ENCODE results near the gene PRKAR1B.

DNA sequence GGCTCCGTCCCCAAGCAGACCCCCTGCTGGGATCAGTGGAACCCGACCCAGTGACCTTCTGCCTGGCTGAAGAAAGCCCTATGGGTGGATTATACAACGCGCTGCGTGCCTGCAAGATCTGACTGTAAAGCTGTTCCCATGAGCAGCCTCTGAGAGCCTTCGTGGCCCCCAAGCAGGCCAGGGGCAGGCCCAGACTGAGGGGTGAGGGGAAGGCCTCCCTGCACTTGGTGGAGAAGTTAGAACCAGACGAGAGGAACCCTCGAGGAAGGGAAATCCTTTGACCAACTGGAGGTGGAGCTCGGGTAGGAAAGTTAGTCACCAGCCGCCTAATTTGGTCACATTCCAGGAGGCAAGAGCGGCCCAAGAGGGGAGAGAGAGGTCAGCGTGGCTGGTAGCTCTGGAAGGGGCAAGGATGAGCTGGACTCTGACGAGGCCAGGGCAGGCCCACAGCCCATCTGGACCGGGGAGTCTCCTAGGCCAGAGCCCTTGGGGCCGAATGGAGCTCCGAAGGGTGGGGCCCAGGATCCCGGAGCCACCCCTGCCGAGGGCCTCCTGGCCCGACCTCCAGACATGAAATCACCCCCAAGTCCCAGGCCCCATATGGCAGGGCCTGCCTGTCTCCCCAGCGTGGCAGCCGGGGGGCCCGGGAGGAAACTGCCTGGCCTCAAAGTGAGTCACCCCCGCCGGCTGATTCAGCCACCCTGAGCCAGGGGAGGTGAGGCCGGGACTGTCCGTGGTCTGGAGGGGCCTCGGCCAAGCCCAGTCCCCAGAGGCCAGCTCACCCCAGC, 184.2 kb downstream of the PRKAR1B start:
- TF ChIP-seq, protein P1, sequence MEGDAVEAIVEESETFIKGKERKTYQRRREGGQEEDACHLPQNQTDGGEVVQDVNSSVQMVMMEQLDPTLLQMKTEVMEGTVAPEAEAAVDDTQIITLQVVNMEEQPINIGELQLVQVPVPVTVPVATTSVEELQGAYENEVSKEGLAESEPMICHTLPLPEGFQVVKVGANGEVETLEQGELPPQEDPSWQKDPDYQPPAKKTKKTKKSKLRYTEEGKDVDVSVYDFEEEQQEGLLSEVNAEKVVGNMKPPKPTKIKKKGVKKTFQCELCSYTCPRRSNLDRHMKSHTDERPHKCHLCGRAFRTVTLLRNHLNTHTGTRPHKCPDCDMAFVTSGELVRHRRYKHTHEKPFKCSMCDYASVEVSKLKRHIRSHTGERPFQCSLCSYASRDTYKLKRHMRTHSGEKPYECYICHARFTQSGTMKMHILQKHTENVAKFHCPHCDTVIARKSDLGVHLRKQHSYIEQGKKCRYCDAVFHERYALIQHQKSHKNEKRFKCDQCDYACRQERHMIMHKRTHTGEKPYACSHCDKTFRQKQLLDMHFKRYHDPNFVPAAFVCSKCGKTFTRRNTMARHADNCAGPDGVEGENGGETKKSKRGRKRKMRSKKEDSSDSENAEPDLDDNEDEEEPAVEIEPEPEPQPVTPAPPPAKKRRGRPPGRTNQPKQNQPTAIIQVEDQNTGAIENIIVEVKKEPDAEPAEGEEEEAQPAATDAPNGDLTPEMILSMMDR (conservative IDR thresholded peaks at IDR 0.05 in 1 of 2, IDR thresholded peaks at IDR 0.05 in 1 of 2; ENCODE audit: extremely low read depth in 1 of 2, insufficient read depth in 1 of 2, low read depth in 1 of 2, low read length in 2 of 2) = no peak
- TF ChIP-seq EZH2 (IDR thresholded peaks at IDR 0.05; ENCODE audit: borderline replicate concordance, low read length) = no peak

Measured in mammary epithelial cell (primary cell).